GM12864 (cell line): ENCODE measurements around the gene CGB8.
"Not testable (repeated sequence)": the region's sequence is repeated elsewhere in the genome, so short reads cannot be mapped to it uniquely, and the experiment has no call there.

Experiments used
- DNase-seq: peaks from one replicate; pipeline ENCODE4 v3.0.0-alpha.2; 2011; ENCODE audit warnings: low read depth
- H3K4me3 ChIP-seq: 2 replicates; pipeline ENCODE4 v1.5.1; 2011; ENCODE audit warnings: mild to moderate bottlenecking, low read depth, low read length, control low read depth
- TF ChIP-seq, protein P1 (sequence below): IDR thresholded peaks from 2 replicates; pipeline ENCODE4 v1.5.1; 2011; ENCODE audit warnings: low read depth, mild to moderate bottlenecking, moderate library complexity, low read length, control low read depth, inconsistent platforms; ENCODE audit errors: missing control alignments

CGB8 gene

DNA sequence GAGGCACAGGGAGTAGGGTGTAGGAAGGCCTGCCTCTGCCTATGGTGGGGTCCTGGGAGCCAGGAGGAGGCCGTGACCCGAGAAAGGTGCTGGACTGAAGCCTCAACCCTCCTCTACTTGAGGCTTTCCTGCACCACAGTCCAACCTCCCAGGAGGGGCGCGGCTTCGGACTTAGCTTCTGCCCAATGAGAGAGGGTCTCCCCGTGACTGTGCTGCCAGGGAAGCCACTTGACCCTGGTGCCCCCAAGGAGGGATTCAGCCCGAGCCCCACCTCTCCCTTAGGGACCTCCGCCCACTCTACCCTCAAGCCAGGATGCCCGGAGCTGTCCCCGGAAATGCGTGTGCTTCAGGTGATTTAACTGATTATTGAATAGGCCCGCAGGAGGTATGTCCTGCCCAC is at the start of gene CGB8:
Gene CGB8, minus strand, starts transcription at position 101 of the 400 bp plus-strand sequence. CDS start 372 bp downstream, outside the sequence.
- DNase-seq, H3K4me3 ChIP-seq: not testable (repeated sequence)

DNA sequence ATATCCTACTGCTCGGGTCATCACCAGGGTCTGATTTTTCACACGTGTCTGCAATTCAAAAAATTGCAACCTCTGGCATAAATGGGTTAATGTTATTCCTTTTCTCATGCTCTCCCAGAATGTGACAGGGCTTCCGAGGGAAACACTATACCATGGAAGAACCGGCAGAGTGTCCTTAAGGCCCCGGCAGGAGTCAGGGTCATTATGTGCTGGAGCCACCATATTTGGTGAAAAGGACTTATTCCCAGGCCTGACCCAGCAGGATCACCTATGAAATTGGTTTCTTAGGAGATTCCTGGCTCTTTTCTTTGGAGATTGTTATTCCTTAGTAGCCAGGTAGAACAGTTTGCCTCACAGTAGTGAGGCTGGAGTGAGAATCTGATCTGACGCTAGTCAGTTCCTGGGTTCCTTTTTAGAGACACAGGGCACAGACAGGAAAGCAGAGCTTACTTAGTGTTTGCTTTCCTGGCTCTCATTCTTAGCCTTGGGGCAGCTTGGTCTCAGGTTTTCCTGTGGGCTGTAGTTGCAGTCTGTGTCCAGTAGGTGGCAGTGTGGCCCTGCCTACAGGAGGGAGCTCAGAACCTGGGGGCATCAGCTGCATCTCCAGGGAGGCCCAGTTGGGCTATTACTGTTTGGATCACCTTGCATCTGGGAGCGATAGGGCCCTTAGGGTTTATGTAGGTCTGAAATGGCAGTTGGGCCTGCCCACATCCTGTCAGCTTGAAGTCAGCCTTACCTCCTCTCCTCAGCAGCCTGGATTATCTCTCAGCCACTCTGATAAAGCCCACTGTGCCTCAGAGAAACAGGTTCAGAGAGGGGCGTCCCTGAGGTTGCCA is 48.8 kb upstream of the CGB8 start:
- TF ChIP-seq, protein P1, sequence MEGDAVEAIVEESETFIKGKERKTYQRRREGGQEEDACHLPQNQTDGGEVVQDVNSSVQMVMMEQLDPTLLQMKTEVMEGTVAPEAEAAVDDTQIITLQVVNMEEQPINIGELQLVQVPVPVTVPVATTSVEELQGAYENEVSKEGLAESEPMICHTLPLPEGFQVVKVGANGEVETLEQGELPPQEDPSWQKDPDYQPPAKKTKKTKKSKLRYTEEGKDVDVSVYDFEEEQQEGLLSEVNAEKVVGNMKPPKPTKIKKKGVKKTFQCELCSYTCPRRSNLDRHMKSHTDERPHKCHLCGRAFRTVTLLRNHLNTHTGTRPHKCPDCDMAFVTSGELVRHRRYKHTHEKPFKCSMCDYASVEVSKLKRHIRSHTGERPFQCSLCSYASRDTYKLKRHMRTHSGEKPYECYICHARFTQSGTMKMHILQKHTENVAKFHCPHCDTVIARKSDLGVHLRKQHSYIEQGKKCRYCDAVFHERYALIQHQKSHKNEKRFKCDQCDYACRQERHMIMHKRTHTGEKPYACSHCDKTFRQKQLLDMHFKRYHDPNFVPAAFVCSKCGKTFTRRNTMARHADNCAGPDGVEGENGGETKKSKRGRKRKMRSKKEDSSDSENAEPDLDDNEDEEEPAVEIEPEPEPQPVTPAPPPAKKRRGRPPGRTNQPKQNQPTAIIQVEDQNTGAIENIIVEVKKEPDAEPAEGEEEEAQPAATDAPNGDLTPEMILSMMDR, result peak; percentile 100
- no peak overlapping the region for H3K4me3 ChIP-seq
- DNase-seq, result peak; percentile 45

DNA sequence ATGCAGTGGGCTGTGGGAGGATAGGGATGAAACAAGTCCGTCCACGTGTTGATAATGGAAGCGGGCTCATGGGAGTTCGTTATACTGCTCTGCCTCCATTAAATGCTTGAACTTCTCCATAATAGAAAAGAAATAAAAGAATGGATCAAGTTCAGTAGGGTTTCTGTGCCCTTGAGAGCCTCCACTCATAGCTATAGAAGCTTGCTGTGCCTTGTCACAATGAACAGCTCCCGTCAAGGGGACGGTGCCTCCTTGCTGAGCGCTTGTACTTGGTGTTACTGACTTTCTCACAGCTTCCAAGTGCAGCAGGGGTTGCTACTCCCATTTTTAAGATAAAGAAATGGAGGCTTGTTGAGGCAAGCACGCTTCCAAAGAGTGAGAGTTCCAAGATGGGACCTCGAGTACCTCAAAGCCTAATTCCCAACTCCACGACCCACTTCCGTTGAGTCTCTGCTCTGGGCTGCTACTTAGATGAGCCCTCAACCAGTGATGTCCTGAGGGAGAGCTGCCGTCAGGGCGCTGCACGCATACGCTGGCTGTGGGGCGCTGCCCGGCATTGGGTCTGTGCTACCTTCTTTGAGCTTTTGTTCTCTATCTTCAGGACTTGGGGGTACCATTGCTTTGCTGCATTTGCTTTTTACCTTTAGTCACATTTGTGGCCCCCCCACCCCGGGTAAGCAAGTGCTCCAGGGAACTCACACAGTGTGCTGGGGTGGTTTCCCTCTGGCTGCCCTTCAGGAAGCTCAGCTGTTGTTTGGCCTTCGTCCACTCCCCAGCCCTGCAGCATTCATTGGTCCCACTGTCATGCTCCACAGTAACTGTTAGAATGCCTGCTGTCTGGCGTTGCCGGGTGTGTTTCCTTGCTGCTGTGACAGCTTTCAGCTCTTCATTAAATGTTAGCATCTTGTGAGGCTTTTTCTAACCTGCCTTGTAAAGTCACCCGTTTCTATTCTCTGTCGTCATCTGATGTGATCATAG is 45.9 kb upstream of the CGB8 start:
- DNase-seq, result no peak
- H3K4me3 ChIP-seq, result no peak overlapping the region
- TF ChIP-seq, protein P1, result no peak

DNA sequence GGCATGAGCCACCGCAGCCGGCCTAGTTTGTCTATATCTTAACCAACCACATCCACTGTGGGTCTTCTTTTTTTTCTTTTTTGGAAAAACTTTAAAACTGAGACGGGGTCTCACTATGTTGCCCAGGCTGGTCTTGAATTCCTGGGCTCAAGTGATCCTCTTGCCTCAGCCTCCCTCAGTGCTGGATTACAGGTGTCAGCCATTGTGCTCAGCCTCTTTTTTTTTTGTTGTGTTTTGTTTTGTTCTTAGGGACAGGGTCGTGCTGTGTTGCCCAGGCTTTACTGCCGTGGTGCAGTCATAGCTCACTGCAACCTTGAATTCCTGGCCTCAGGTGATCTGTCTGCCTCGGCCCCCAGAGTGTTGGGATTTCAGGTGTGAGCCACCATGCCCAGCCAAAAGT is 43.8 kb upstream of the CGB8 start:
- TF ChIP-seq, protein P1, result no peak
- no peak for DNase-seq
- H3K4me3 ChIP-seq, result no peak overlapping the region

DNA sequence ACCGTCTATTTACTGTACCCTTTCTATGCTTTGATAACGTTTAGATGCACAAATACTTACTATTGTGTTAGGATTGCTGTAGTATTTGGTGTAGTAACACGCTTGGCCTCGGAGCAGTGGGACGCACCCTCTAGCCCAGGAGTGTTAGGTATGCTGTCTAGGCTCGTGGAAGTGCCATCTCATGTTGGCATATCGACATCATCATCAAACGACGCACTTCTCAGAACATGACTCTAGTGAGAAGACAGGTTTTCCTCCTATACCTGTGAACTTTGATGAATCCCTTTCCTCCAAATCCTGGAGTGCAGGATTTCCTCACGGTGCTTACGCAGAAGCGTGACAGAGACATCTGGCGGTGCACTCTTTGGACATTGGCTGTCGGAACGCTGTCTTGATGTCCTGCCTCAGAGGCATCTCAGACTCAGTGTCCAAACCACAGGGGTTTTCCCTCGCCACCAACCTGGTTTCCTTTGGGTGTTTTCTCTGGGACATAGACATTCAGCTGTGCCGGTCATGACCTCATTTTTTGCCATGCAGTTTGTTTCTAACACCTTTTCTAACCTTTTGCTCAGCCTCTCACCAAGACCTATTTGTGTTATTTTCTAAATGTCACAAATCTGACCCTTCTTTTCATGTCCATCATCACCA is 42.6 kb upstream of the CGB8 start:
- TF ChIP-seq, protein P1, result no peak
- DNase-seq, result no peak
- no peak overlapping the region for H3K4me3 ChIP-seq

DNA sequence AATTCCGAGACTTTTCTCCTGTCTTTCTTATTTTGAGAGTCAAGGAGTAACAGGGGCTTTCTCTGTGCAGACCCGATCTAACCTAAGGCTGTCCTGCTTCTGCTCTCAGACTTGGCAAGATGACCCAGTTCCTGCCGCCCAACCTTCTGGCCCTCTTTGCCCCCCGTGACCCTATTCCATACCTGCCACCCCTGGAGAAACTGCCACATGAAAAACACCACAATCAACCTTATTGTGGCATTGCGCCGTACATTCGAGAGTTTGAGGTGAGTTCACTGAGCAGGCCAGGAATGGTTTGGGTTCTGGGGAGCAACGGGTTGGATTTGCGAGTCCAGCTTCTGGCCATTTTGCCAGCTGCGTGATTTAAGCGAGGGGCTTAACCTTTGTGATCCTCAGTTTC is 37.4 kb upstream of the CGB8 start:
- TF ChIP-seq, protein P1, result no peak
- DNase-seq, result no peak
- H3K4me3 ChIP-seq, result peak overlapping the region; percentile 97

DNA sequence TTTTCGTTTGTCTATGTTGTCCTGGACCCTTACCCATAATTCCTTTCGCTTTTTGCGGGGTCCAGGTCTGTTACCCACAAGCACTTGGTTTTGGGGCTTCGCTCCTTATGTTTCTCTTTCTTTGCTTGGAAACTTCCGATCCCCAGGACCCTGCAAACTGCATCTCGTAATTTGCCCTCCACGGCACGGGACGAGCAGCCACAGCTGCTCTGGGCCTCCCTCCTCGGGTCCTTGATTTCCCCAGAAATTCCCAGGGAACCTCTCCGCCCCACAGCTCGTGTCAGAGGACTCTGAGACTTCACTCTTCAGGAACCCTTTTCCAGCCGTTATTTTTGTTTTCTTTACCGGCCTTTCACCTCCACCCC is 36.9 kb upstream of the CGB8 start:
- H3K4me3 ChIP-seq, result peak overlapping the region; percentile 97
- DNase-seq, result no peak
- TF ChIP-seq, protein P1, result no peak
